SK-N-SH (cell line): ENCODE measurements around the gene MSH5. TPM values are rescaled to one million over a fixed set of nuclear protein-coding genes. Genes with fewer than 3 reads are reported as not detected.

Experiments
- CTCF ChIA-PET: fragments of 300-600, 350-600 bp; formaldehyde crosslinking; extraction: SDS; loops from one replicate; lab custom pipeline; 2021; lab: Yijun Ruan, JAX
- POLR2A ChIA-PET: fragments of 350-600 bp; sonication (Branson Sonifier 250); formaldehyde crosslinking; extraction: SDS; loops from one replicate; lab custom pipeline; 2020; ENCODE audit warnings: antibody characterized with exemption, inconsistent platforms; lab: Yijun Ruan, JAX
- DNase-seq: peaks from one replicate; pipeline ENCODE4 v3.0.0; 2012
- H2AFZ ChIP-seq: fragments of 200-600 bp; sonication (generic); 2 replicates; pipeline ENCODE4 v1.8.1; 2016; ENCODE audit warnings: antibody characterized with exemption, mild to moderate bottlenecking, low read depth
- H3F3A ChIP-seq: fragments of 200-600 bp; sonication (generic); replicated peaks from 2 replicates; pipeline ENCODE3; 2016; ENCODE audit warnings: antibody characterized with exemption, mild to moderate bottlenecking; ENCODE audit not compliant: insufficient read depth
- H3K27ac ChIP-seq, 2 experiments: fragments of 200-500 bp in 1 of 2; fragments of 200-600 bp in 1 of 2; sonication (Bioruptor generic) in 1 of 2; sonication (generic), shearing (Covaris generic) in 1 of 2; 2 replicates each; pipeline versions ENCODE4 v1.5.1 to v1.6.1; 2014 to 2016; ENCODE audit warnings: low read depth in 2 of 2, inconsistent platforms in 1 of 2, low read length in 1 of 2, mild to moderate bottlenecking in 1 of 2, mixed read lengths in 1 of 2
- H3K27me3 ChIP-seq: fragments of 200-600 bp; sonication (generic), shearing (Covaris generic); 2 replicates; pipeline ENCODE4 v1.6.1; 2016; ENCODE audit warnings: mixed run types; ENCODE audit not compliant: insufficient read depth
- H3K36me3 ChIP-seq, 2 experiments: fragments of 200-500 bp in 1 of 2; fragments of 200-600 bp in 1 of 2; sonication (Bioruptor generic) in 1 of 2; sonication (generic) in 1 of 2; replicated peaks in 1 of 2; 2 replicates each; pipeline versions ENCODE3 to v1.5.1; 2014 to 2016; ENCODE audit warnings: low read length in 1 of 2, mild to moderate bottlenecking in 1 of 2; ENCODE audit not compliant: insufficient read depth in 2 of 2, control insufficient read depth in 1 of 2
- H3K4me1 ChIP-seq, 2 experiments: fragments of 200-500 bp in 1 of 2; fragments of 200-600 bp in 1 of 2; sonication (Bioruptor generic) in 1 of 2; sonication (generic), shearing (Covaris generic) in 1 of 2; 2 replicates each; pipeline versions ENCODE4 v1.5.1 to v1.6.1; 2014 to 2016; ENCODE audit warnings: low read depth in 1 of 2, low read length in 1 of 2, mixed run types in 1 of 2; ENCODE audit not compliant: insufficient read depth in 2 of 2, control insufficient read depth in 1 of 2
- H3K4me2 ChIP-seq: fragments of 200-600 bp; sonication (generic), shearing (Covaris generic); 2 replicates; pipeline ENCODE4 v1.6.1; 2017; ENCODE audit warnings: mixed run types
- H3K4me3 ChIP-seq, 2 experiments: fragments of 200-500 bp in 1 of 2; fragments of 200-600 bp in 1 of 2; sonication (Bioruptor generic) in 1 of 2; sonication (generic), shearing (Covaris generic) in 1 of 2; 2 replicates each; pipeline versions ENCODE4 v1.5.1 to v1.8.1; 2014 to 2016; ENCODE audit warnings: low read depth in 2 of 2, inconsistent platforms in 1 of 2, low read length in 1 of 2, mild to moderate bottlenecking in 1 of 2, mixed read lengths in 1 of 2, moderate library complexity in 1 of 2
- H3K79me2 ChIP-seq: fragments of 200-600 bp; sonication (generic); 2 replicates; pipeline ENCODE4 v1.8.1; 2017; ENCODE audit warnings: mild to moderate bottlenecking; ENCODE audit not compliant: insufficient read depth
- H3K9ac ChIP-seq: fragments of 200-600 bp; sonication (generic); 2 replicates; pipeline ENCODE4 v1.6.1; 2017; ENCODE audit warnings: mixed run types
- H3K9me2 ChIP-seq: fragments of 200-600 bp; sonication (generic); 2 replicates; pipeline ENCODE4 v1.6.1; 2017; ENCODE audit warnings: mixed run types
- H3K9me3 ChIP-seq: fragments of 200-600 bp; sonication (generic); 2 replicates; pipeline ENCODE4 v1.6.1; 2017; ENCODE audit warnings: mixed run types, mild to moderate bottlenecking, moderate library complexity
- H4K20me1 ChIP-seq: fragments of 200-600 bp; sonication (generic); 2 replicates; pipeline ENCODE4 v1.6.1; 2017; ENCODE audit warnings: mild to moderate bottlenecking, mixed run types; ENCODE audit not compliant: insufficient read depth
- ELF1 ChIP-seq: IDR thresholded peaks from 2 replicates; pipeline ENCODE4 v1.4.0; 2012
- FOXM1 ChIP-seq: IDR thresholded peaks from 2 replicates; pipeline ENCODE4 v1.4.0; 2012; ENCODE audit warnings: low read depth, mild to moderate bottlenecking
- GATA2 ChIP-seq: sonication (generic); formaldehyde crosslinking; IDR thresholded peaks from 2 replicates; pipeline ENCODE4 v1.5.0; 2020; ENCODE audit warnings: mild to moderate bottlenecking, missing genetic modification reagents
- JUND ChIP-seq: IDR thresholded peaks from 2 replicates; pipeline ENCODE4 v1.4.0; 2012
- MXI1 ChIP-seq: IDR thresholded peaks from 2 replicates; pipeline ENCODE4 v1.6.1; 2012; ENCODE audit warnings: mild to moderate bottlenecking, low read depth, low read length, improper control_type of control experiment
- NFIC ChIP-seq: IDR thresholded peaks from 2 replicates; pipeline ENCODE4 v1.4.0; 2012; ENCODE audit warnings: borderline replicate concordance
- NRF1 ChIP-seq: IDR thresholded peaks from 2 replicates; pipeline ENCODE4 v1.6.1; 2012; ENCODE audit warnings: low read depth, mild to moderate bottlenecking, low read length
- POLR2AphosphoS5 ChIP-seq: IDR thresholded peaks from 2 replicates; pipeline ENCODE4 v1.6.1; 2012; ENCODE audit warnings: low read depth, low read length
- RCOR1 ChIP-seq: fragments of 150-350 bp; IDR thresholded peaks from 2 replicates; pipeline ENCODE4 v1.6.1; 2017; ENCODE audit warnings: antibody characterized with exemption, low read length
- RFX5 ChIP-seq: IDR thresholded peaks from 2 replicates; pipeline ENCODE4 v1.6.1; 2012; ENCODE audit warnings: mild to moderate bottlenecking, improper control_type of control experiment, low read length
- SMC3 ChIP-seq: IDR thresholded peaks from 2 replicates; pipeline ENCODE4 v1.6.1; 2012; ENCODE audit warnings: low read depth, low read length, improper control_type of control experiment
- TAF1 ChIP-seq: IDR thresholded peaks from 2 replicates; pipeline ENCODE4 v1.6.1; 2012; ENCODE audit warnings: low read depth, mild to moderate bottlenecking, low read length, moderate library complexity, borderline replicate concordance
- TCF12 ChIP-seq: IDR thresholded peaks from 2 replicates; pipeline ENCODE4 v1.4.0; 2012
- WGBS: methylation state at CpG from one replicate; pipeline ENCODE4 v1.1.6; 2017; ENCODE audit warnings: low lambda C conversion rate; 5-methylcytosine and 5-hydroxymethylcytosine counted together
- polyA plus RNA-seq, 3 experiments: library from polyadenylated mRNA; depleted of rRNA; stranded (reverse); fragments of >200 nt; gene quantifications; 2 replicates each; pipeline ENCODE4 v1.2.3, GENCODE V29; 2012
- TF ChIP-seq, protein P1 (sequence below): IDR thresholded peaks from 2 replicates; pipeline ENCODE4 v1.4.0; 2012; ENCODE audit warnings: low read depth, borderline replicate concordance
- TF ChIP-seq, protein P2 (sequence below): IDR thresholded peaks from 2 replicates; pipeline ENCODE4; 2012
- TF ChIP-seq, protein P3 (sequence below): fragments of 150-350 bp; IDR thresholded peaks from 2 replicates; pipeline ENCODE4 v1.6.1; 2017; ENCODE audit warnings: antibody characterized with exemption, low read length, low read depth, borderline replicate concordance
- TF ChIP-seq, protein P4 (sequence below): IDR thresholded peaks from 2 replicates; pipeline ENCODE4 v1.6.1; 2012; ENCODE audit warnings: mild to moderate bottlenecking, low read depth, low read length, moderate library complexity
- TF ChIP-seq, protein P5 (sequence below): IDR thresholded peaks from 2 replicates; pipeline ENCODE4 v1.4.0; 2012; ENCODE audit warnings: low read depth

MSH5 gene
- polyA plus RNA-seq, 1 of the 3 experiments (the other 2 are of a cell fraction) = 16.0 TPM

DNA sequence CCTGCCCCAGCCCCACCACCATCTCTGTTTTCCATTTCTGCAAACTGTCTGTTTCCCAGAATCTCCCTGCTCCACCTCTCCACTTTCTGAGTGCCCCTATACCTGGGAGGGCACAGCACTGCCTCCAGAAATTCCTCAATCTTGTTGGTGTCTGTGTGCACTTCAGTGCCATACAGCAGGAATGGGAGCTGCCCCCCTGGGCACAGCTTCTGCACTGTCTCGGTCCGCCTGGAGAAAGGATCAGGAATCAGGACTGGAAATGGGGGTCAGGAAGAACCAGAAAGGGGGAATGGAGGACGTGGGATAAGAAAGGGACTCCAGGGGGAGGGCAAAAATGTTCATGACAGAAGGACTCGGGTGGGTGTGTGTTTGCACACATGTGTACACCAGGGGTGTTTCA lies 6.1 kb upstream of the MSH5 start (continued):
- TF ChIP-seq, protein P1, sequence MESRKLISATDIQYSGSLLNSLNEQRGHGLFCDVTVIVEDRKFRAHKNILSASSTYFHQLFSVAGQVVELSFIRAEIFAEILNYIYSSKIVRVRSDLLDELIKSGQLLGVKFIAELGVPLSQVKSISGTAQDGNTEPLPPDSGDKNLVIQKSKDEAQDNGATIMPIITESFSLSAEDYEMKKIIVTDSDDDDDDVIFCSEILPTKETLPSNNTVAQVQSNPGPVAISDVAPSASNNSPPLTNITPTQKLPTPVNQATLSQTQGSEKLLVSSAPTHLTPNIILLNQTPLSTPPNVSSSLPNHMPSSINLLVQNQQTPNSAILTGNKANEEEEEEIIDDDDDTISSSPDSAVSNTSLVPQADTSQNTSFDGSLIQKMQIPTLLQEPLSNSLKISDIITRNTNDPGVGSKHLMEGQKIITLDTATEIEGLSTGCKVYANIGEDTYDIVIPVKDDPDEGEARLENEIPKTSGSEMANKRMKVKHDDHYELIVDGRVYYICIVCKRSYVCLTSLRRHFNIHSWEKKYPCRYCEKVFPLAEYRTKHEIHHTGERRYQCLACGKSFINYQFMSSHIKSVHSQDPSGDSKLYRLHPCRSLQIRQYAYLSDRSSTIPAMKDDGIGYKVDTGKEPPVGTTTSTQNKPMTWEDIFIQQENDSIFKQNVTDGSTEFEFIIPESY = no peak
- TF ChIP-seq TCF12 = no peak
- no peak for TF ChIP-seq NRF1
- TF ChIP-seq SMC3 = no peak
- TF ChIP-seq, protein P2, sequence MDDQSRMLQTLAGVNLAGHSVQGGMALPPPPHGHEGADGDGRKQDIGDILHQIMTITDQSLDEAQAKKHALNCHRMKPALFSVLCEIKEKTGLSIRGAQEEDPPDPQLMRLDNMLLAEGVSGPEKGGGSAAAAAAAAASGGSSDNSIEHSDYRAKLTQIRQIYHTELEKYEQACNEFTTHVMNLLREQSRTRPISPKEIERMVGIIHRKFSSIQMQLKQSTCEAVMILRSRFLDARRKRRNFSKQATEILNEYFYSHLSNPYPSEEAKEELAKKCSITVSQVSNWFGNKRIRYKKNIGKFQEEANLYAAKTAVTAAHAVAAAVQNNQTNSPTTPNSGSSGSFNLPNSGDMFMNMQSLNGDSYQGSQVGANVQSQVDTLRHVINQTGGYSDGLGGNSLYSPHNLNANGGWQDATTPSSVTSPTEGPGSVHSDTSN = no peak
- no peak for TF ChIP-seq NFIC
- TF ChIP-seq ELF1 = no peak
- TF ChIP-seq JUND = no peak
- TF ChIP-seq, protein P3, sequence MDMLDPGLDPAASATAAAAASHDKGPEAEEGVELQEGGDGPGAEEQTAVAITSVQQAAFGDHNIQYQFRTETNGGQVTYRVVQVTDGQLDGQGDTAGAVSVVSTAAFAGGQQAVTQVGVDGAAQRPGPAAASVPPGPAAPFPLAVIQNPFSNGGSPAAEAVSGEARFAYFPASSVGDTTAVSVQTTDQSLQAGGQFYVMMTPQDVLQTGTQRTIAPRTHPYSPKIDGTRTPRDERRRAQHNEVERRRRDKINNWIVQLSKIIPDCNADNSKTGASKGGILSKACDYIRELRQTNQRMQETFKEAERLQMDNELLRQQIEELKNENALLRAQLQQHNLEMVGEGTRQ = no peak

DNA sequence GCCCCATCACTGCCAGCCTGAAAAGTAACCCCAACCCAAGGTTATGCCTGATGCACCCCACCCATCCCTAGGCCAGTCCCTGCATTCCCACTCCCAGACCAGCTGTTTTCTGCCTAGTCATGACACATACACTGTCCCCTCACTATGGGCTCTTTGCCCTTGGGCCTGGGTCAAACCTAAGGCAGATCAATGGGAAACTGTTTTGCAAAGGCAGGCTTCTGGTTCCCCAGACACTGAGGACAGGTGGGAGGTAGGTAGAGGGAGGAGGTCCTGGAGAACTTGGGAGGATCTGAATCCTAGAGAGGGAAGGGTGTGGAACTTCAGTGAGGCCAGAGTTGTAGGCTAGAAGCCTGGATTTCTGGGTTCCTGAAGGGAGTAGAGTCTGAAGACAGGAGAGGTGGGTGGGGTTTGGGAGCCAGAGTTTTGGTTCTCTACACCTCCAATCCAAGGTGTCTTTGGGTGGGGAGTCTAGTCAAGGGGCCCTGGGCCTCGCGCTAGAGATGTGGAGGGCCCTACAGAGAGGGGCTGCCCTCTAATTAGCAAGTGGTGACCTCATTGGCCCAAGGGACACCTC lies 5.5 kb upstream of the MSH5 start:
- H3K79me2 ChIP-seq = peaks cover 63% of the 10 kb centered on the region
- CTCF ChIA-PET = interaction anchor here (1.3 to 7.3 kb wide), 3 partner anchors 50 to 96 kb away, joined by 3 to 45 read pairs (median 3); partner anchors contain the start of gene VARS1
- H3K36me3 ChIP-seq = peaks cover 26 to 39% of the 10 kb centered on the region in 2 experiments
- H3K9me2 ChIP-seq = no peaks in the 10 kb centered on the region
- H3K9ac ChIP-seq = peak overlapping the region; percentile 97
- peak overlapping the region; percentile 85 to 86 for H3K4me3 ChIP-seq
- peaks cover 63% of the 10 kb centered on the region for H3F3A ChIP-seq
- no peaks in the 10 kb centered on the region for H3K27me3 ChIP-seq
- POLR2A ChIA-PET = no interaction called here
- H4K20me1 ChIP-seq = peaks cover 21% of the 10 kb centered on the region
- H3K27ac ChIP-seq = peak overlapping the region; percentile 88 to 90
- DNase-seq = no peak
- H3K4me2 ChIP-seq = peak overlapping the region; percentile 99
- H3K9me3 ChIP-seq = no peaks in the 10 kb centered on the region
- H3K4me1 ChIP-seq = peaks cover 28 to 38% of the 10 kb centered on the region in 2 experiments; a peak in 3 of 4 replicates
- H2AFZ ChIP-seq = no peak overlapping the region
- WGBS = 20% methylated on average over 1 of the region's 2 CpGs
- TF ChIP-seq ELF1 (no peak), TAF1 (no peak), RCOR1 (no peak), MXI1 (no peak), TCF12 (no peak), RFX5 (no peak), NFIC (no peak), GATA2 (no peak), POLR2AphosphoS5 (no peak), FOXM1 (no peak)
- TF ChIP-seq, protein P4, sequence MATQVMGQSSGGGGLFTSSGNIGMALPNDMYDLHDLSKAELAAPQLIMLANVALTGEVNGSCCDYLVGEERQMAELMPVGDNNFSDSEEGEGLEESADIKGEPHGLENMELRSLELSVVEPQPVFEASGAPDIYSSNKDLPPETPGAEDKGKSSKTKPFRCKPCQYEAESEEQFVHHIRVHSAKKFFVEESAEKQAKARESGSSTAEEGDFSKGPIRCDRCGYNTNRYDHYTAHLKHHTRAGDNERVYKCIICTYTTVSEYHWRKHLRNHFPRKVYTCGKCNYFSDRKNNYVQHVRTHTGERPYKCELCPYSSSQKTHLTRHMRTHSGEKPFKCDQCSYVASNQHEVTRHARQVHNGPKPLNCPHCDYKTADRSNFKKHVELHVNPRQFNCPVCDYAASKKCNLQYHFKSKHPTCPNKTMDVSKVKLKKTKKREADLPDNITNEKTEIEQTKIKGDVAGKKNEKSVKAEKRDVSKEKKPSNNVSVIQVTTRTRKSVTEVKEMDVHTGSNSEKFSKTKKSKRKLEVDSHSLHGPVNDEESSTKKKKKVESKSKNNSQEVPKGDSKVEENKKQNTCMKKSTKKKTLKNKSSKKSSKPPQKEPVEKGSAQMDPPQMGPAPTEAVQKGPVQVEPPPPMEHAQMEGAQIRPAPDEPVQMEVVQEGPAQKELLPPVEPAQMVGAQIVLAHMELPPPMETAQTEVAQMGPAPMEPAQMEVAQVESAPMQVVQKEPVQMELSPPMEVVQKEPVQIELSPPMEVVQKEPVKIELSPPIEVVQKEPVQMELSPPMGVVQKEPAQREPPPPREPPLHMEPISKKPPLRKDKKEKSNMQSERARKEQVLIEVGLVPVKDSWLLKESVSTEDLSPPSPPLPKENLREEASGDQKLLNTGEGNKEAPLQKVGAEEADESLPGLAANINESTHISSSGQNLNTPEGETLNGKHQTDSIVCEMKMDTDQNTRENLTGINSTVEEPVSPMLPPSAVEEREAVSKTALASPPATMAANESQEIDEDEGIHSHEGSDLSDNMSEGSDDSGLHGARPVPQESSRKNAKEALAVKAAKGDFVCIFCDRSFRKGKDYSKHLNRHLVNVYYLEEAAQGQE = no peak
- TF ChIP-seq, protein P5, sequence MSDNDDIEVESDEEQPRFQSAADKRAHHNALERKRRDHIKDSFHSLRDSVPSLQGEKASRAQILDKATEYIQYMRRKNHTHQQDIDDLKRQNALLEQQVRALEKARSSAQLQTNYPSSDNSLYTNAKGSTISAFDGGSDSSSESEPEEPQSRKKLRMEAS = no peak
- TF ChIP-seq, protein P2 = no peak
- TF ChIP-seq, protein P3 = no peak
- TF ChIP-seq, protein P1 = no peak
